ENCODE measurements around the gene ZC2HC1C.

- TF ChIP-seq, protein P1, sequence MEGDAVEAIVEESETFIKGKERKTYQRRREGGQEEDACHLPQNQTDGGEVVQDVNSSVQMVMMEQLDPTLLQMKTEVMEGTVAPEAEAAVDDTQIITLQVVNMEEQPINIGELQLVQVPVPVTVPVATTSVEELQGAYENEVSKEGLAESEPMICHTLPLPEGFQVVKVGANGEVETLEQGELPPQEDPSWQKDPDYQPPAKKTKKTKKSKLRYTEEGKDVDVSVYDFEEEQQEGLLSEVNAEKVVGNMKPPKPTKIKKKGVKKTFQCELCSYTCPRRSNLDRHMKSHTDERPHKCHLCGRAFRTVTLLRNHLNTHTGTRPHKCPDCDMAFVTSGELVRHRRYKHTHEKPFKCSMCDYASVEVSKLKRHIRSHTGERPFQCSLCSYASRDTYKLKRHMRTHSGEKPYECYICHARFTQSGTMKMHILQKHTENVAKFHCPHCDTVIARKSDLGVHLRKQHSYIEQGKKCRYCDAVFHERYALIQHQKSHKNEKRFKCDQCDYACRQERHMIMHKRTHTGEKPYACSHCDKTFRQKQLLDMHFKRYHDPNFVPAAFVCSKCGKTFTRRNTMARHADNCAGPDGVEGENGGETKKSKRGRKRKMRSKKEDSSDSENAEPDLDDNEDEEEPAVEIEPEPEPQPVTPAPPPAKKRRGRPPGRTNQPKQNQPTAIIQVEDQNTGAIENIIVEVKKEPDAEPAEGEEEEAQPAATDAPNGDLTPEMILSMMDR (IDR thresholded peaks at IDR 0.05): no peak
- TF ChIP-seq ZFP36 (IDR thresholded peaks at IDR 0.05; ENCODE audit: borderline replicate concordance, partially characterized antibody) (no peak), EP300 (IDR thresholded peaks at IDR 0.05) (no peak), MAZ (IDR thresholded peaks at IDR 0.05; ENCODE audit: borderline replicate concordance, low read depth, low read length) (no peak), SREBF2 (IDR thresholded peaks at IDR 0.05) (no peak), POLR2A (IDR thresholded peaks at IDR 0.05; ENCODE audit: low read length) (no peak), MAFK (IDR thresholded peaks at IDR 0.05; ENCODE audit: partially characterized antibody) (no peak), JUN (IDR thresholded peaks at IDR 0.05) (no peak)
- TF ChIP-seq, protein P2, sequence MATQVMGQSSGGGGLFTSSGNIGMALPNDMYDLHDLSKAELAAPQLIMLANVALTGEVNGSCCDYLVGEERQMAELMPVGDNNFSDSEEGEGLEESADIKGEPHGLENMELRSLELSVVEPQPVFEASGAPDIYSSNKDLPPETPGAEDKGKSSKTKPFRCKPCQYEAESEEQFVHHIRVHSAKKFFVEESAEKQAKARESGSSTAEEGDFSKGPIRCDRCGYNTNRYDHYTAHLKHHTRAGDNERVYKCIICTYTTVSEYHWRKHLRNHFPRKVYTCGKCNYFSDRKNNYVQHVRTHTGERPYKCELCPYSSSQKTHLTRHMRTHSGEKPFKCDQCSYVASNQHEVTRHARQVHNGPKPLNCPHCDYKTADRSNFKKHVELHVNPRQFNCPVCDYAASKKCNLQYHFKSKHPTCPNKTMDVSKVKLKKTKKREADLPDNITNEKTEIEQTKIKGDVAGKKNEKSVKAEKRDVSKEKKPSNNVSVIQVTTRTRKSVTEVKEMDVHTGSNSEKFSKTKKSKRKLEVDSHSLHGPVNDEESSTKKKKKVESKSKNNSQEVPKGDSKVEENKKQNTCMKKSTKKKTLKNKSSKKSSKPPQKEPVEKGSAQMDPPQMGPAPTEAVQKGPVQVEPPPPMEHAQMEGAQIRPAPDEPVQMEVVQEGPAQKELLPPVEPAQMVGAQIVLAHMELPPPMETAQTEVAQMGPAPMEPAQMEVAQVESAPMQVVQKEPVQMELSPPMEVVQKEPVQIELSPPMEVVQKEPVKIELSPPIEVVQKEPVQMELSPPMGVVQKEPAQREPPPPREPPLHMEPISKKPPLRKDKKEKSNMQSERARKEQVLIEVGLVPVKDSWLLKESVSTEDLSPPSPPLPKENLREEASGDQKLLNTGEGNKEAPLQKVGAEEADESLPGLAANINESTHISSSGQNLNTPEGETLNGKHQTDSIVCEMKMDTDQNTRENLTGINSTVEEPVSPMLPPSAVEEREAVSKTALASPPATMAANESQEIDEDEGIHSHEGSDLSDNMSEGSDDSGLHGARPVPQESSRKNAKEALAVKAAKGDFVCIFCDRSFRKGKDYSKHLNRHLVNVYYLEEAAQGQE (IDR thresholded peaks at IDR 0.05): no peak
Measured at GRCh38 chr14:75051556-75051899, 17.9 kb upstream of the ZC2HC1C start.
